Ovary (tissue), 3 donors: Measurements from ENCODE around the gene DCUN1D4.

Experiments
- CTCF ChIP-seq, 3 donors: fragments of 450-650 bp in 2 of 3; fragments of 200-600 bp in 1 of 3; IDR thresholded peaks; one replicate each; pipeline versions ENCODE4 v1.5.1 to v1.8.0; 2016 to 2022; ENCODE audit warnings: antibody characterized with exemption in 3 of 3, mild to moderate bottlenecking in 1 of 3
- POLR2A ChIP-seq: fragments of 450-650 bp; IDR thresholded peaks from one replicate; pipeline ENCODE4 v1.6.1; 2017; ENCODE audit warnings: antibody characterized with exemption, mild to moderate bottlenecking, moderate library complexity
- donor health status: DM: no; HTN: no; CAD: no.

- TF ChIP-seq CTCF (IDR thresholded peaks at IDR 0.05): no peak
- TF ChIP-seq POLR2A: no peak
Measured at GRCh38 chr4:51830156-51830720, 12.7 kb upstream of the DCUN1D4 start.
